Lung microvascular endothelial cell (primary cell): ENCODE results near the gene CCDC181. TPM values are rescaled to one million over a fixed set of nuclear protein-coding genes. Genes with fewer than 3 reads are reported as not detected.

ENCODE experiments used
- total RNA-seq: library from RNA; depleted of rRNA; stranded (reverse); fragments of >200 nt; gene quantifications from 2 replicates; pipeline ENCODE4 v1.2.1, GENCODE V29; 2014

Gene CCDC181
- total RNA-seq, 1 donor from 2014 or later, result not detected

Other genes starting within 250 kb of the CCDC181 start
- gene NME7, start 59.7 kb downstream of the CCDC181 start, total RNA-seq, result 9.5 and 12.6 TPM in 2 replicates
- 9.6 and 14.1 TPM in 2 replicates for gene BLZF1, start 59.3 kb downstream of the CCDC181 start, total RNA-seq
- 2.2 and 2.8 TPM in 2 replicates for gene SLC19A2, start 58.5 kb upstream of the CCDC181 start, total RNA-seq
- gene F5, start 159.0 kb upstream of the CCDC181 start, total RNA-seq, result not detected in 2 replicates
- gene SELP, start 202.7 kb upstream of the CCDC181 start, total RNA-seq, result 1.2 and 3.3 TPM in 2 replicates